Measurements from ENCODE around the gene LTBP4.

- TF ChIP-seq EZH2 (conservative IDR thresholded peaks at IDR 0.05; ENCODE audit: low read depth, low read length) (no peak), FOXJ3 (CRISPR knock-in tag; IDR thresholded peaks at IDR 0.05; ENCODE audit: borderline replicate concordance) (no peak), RBM22 (optimal IDR thresholded peaks at IDR 0.05; ENCODE audit: low read length) (no peak), ZBTB33 (CRISPR knock-in tag; IDR thresholded peaks at IDR 0.05) (no peak), RAD21 (CRISPR knock-in tag; IDR thresholded peaks at IDR 0.05) (no peak), TCF7 (IDR thresholded peaks at IDR 0.05; ENCODE audit: low read depth) (no peak), ZNF138 (CRISPR knock-in tag; IDR thresholded peaks at IDR 0.05; ENCODE audit: low read depth) (no peak), ZNF740 (CRISPR knock-in tag; IDR thresholded peaks at IDR 0.05) (no peak), ZNF75D (CRISPR knock-in tag; IDR thresholded peaks at IDR 0.05; ENCODE audit: borderline replicate concordance) (no peak)
- TF ChIP-seq, protein P1, sequence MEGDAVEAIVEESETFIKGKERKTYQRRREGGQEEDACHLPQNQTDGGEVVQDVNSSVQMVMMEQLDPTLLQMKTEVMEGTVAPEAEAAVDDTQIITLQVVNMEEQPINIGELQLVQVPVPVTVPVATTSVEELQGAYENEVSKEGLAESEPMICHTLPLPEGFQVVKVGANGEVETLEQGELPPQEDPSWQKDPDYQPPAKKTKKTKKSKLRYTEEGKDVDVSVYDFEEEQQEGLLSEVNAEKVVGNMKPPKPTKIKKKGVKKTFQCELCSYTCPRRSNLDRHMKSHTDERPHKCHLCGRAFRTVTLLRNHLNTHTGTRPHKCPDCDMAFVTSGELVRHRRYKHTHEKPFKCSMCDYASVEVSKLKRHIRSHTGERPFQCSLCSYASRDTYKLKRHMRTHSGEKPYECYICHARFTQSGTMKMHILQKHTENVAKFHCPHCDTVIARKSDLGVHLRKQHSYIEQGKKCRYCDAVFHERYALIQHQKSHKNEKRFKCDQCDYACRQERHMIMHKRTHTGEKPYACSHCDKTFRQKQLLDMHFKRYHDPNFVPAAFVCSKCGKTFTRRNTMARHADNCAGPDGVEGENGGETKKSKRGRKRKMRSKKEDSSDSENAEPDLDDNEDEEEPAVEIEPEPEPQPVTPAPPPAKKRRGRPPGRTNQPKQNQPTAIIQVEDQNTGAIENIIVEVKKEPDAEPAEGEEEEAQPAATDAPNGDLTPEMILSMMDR (CRISPR knock-in tag; IDR thresholded peaks at IDR 0.05) = no peak
- TF ChIP-seq, protein P2, sequence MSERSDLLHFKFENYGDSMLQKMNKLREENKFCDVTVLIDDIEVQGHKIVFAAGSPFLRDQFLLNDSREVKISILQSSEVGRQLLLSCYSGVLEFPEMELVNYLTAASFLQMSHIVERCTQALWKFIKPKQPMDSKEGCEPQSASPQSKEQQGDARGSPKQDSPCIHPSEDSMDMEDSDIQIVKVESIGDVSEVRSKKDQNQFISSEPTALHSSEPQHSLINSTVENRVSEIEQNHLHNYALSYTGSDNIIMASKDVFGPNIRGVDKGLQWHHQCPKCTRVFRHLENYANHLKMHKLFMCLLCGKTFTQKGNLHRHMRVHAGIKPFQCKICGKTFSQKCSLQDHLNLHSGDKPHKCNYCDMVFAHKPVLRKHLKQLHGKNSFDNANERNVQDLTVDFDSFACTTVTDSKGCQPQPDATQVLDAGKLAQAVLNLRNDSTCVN (CRISPR knock-in tag; IDR thresholded peaks at IDR 0.05; ENCODE audit: borderline replicate concordance) = no peak
Measured at GRCh38 chr19:40626918-40627317, 25.7 kb downstream of the LTBP4 start.

Measured in HepG2 (cell line).